GM19397 (cell line): ENCODE measurements around the gene RIMBP3B.
A peak's percentile ranks its signal among the peaks of the same experiment; 100 is the strongest.
"Not testable (repeated sequence)": the region's sequence is repeated elsewhere in the genome, so short reads cannot be mapped to it uniquely, and the experiment has no call there.

Experiments used
- ATAC-seq: cut with Tn5 transposase; IDR thresholded peaks from one replicate; pipeline ENCODE4 v1.9.1; 2021; ENCODE audit warnings: mild to moderate bottlenecking, moderate library complexity; ENCODE audit not compliant: unreplicated experiment

RIMBP3B gene, protein sequence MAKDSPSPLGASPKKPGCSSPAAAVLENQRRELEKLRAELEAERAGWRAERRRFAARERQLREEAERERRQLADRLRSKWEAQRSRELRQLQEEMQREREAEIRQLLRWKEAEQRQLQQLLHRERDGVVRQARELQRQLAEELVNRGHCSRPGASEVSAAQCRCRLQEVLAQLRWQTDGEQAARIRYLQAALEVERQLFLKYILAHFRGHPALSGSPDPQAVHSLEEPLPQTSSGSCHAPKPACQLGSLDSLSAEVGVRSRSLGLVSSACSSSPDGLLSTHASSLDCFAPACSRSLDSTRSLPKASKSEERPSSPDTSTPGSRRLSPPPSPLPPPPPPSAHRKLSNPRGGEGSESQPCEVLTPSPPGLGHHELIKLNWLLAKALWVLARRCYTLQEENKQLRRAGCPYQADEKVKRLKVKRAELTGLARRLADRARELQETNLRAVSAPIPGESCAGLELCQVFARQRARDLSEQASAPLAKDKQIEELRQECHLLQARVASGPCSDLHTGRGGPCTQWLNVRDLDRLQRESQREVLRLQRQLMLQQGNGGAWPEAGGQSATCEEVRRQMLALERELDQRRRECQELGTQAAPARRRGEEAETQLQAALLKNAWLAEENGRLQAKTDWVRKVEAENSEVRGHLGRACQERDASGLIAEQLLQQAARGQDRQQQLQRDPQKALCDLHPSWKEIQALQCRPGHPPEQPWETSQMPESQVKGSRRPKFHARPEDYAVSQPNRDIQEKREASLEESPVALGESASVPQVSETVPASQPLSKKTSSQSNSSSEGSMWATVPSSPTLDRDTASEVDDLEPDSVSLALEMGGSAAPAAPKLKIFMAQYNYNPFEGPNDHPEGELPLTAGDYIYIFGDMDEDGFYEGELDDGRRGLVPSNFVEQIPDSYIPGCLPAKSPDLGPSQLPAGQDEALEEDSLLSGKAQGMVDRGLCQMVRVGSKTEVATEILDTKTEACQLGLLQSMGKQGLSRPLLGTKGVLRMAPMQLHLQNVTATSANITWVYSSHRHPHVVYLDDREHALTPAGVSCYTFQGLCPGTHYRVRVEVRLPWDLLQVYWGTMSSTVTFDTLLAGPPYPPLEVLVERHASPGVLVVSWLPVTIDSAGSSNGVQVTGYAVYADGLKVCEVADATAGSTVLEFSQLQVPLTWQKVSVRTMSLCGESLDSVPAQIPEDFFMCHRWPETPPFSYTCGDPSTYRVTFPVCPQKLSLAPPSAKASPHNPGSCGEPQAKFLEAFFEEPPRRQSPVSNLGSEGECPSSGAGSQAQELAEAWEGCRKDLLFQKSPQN (N-terminal part only)

DNA sequence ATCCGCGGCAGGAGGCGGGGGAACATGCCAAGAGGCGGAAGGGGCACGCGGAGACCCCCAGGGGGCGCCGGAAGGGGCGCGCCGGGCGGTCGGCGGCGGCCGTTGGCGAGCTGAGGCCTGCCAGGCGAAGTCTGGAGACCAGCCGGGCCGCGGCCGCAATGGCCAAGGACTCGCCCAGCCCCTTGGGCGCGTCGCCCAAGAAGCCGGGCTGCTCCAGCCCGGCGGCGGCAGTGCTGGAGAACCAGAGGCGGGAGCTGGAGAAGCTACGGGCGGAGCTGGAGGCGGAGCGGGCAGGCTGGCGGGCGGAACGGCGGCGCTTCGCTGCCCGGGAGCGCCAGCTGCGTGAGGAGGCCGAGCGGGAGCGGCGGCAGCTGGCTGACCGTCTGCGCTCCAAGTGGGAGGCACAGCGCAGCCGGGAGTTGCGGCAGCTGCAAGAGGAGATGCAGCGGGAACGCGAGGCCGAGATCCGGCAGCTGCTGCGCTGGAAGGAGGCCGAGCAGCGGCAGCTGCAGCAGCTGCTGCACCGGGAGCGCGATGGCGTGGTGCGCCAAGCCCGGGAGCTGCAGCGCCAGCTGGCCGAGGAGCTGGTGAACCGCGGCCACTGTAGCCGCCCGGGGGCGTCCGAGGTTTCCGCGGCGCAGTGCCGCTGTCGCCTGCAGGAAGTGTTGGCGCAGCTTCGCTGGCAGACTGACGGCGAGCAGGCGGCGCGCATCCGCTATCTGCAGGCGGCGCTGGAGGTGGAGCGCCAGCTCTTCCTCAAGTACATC lies at the start of gene RIMBP3B:
RIMBP3B (plus strand) TSS at position 51 of the 767 bp plus-strand sequence; CDS start at position 159, 108 bp downstream.
- ATAC-seq: peak; percentile 80

DNA sequence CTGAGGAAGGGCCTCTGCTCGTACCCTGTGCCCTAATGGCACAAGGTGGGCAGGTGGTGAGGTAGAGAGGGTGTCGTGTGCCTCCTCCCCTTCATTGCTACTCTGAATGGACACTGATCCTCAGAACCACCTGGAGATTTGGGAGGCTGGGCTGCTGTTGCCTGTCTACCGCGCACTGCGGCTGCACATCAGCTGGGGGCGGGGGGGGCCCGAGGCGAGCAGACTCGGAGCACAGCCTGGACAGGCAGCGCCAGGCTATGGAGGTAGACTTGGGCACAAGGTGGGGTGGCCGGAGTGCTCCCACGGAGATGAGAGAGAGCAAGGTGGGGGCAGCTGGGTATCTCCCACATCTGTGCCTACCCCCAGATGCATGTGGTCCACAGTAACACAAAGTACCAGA lies 26.0 kb upstream of the RIMBP3B start:
- not testable (repeated sequence) for ATAC-seq

DNA sequence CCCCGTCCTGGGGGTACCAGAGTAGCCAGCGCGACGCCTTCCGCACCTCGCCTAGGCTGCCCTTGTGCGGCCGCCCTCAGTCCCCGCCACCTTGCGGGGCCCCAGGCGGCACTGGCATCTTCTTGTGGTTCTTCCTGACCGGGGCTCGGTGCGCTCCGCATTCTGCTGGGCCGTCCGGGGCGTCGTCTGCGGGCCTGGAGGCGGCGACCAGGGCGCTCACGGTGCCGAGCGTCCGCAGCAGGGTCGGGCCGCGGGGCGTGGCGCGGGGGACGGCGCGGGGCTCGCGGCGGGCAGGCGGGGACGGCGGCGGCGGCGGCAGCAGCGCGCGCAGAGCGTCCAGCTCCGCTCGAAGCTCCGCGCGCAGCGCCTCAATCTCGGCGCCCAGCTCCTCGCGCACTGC lies 23.0 kb upstream of the RIMBP3B start:
- ATAC-seq: not testable (repeated sequence)

DNA sequence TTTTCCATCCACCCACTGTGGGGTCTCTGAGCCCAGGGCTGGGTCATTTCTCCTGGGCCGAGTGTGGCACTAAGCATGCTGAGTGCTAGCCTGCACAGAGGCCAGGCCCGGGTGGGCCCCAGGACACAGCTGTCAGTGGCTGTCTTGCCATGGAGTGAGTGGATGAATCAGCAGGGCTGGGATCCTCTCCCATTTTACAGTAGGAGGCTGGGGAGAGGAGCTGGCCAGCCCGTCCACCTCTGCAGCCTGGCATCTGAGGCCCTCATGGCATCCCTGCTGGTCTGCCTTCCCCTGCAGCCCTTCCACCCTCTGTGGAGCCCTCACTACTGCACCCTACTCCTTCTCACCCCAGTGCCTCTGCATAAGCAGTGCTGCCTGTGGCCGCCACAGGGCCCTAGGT lies 21.1 kb upstream of the RIMBP3B start:
- ATAC-seq: not testable (repeated sequence)

DNA sequence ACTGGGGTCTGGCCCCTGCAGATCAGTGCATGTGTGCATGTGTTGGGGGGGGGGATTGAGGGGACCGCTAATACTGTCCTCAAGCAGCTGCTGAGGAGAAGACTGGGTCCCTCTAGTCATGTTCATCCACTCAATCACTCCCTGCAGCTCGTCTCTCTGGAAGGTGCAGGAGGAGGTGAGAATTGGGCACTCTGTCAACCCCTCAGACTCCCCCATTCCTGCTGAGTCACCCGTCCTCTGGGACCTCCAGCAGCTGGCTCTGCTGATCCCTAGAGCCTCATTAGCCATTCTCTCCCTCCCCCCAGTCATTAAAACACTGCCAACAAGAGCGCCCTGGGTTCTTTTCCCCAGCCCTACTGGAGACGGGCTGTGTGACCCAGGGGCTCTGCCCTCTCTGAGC lies 20.5 kb upstream of the RIMBP3B start:
- ATAC-seq: not testable (repeated sequence)

DNA sequence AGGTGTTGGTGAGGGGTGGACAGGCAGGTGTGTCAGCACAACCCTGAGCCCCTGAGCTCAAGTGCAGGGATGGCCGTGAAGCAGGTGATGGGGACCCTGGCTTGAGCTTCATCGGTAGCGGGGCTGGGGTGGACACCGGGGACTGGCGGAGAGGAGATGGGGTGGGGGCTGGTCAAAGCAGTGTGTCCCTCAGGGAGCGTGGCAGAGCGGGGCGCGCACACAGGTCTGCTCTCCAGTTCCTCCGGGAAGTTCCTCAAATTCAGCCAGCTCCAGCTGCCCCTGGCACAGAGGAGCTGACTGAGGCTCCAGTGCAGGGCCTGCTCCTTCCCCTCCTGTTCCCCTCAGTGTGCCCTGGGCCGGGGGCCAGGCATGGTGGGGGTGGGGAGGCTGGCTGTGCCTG lies 19.7 kb upstream of the RIMBP3B start:
- not testable (repeated sequence) for ATAC-seq

DNA sequence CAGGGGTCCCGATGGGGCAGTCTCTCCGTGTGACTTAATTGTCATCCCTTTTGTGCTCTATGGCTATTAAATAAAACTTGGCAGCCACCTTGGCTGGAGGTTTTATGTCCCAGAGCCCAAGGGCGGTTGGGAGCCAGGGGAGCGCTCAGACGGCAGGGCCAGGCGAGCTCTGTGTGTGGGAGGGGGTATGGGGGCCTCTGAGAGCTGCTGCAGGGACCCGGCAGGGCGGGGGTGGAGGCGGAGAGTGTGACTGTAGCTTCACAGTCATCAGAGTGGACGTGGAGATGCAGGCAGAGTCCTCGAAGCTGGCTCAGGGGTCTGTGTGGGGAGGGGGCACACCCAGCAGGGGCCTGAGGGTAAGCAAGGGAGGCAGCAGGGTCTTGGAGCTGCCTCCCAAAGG lies 19.2 kb upstream of the RIMBP3B start:
- not testable (repeated sequence) for ATAC-seq

DNA sequence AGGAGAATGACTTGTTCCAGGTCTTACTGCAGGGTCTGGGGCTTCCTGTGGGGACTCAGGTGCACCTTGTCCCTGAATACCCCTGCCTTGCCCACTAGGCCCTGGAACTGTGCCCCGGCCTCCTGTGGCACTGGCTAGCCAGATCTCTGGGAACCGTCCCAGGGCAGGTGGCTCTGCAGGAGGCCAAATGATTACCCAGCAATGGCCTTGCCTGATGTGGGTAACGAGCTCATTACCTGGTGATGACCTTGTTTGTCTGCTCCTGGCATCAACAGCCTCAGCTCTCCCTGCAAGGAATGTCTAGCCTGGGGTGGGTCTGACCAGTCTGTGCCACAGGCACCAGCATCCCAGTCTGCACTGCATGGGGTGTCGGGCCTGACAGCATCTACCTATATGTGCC lies 18.2 kb upstream of the RIMBP3B start:
- ATAC-seq: not testable (repeated sequence)

DNA sequence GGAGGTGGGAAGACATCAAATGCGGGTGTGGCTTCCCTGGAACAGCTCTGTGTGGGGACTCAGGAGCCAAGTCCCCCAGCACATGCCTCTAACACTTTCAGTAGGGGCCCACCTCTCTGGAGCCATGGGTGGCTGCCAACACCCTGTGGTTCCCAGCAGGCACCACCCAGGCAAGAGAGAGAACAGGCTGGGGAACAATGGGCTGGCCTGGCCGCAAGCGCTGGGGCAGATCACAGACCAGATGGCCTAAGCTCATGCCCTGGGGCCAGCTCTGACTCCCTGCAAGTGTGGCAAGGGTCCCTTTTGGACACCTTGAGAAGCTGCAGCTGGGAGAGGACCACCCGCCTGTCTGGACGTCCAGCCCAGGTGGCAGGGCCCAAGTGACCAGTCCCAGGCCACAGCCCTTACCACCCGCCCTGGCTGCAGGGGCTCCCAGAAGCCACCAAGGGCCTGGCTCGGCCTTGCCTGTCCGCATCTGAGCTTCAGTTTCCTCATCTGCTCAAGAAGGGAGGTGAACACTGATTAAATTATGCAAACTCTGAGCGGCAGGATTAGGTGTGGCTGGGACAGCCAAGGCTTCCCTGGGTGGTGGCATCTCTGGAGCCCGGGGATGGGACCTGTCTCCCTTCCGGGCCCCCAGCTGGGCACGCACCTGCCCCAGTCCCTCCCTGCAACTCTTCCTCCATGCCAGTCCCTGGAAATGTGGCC lies 14.8 kb upstream of the RIMBP3B start:
- ATAC-seq: not testable (repeated sequence)

DNA sequence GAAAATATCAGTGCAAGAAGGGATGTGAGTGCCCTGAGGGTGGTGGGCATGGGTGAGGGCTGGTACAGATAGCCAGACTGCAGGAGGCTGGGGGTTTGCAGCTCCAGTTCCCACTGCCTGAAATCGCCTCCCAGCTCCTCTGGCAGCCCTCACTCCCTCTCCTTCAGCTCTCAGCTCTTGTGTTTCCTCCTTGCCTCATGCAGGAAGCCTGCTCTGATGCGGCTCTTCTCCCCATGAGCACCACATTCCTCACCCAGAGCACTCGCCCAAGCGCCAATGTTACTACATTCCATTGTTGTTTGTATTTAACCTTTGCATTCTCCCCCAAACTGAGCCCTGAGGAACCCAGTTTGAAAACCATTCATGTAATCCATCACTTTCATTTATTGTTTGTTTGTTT lies 7.7 kb upstream of the RIMBP3B start:
- ATAC-seq: not testable (repeated sequence)

DNA sequence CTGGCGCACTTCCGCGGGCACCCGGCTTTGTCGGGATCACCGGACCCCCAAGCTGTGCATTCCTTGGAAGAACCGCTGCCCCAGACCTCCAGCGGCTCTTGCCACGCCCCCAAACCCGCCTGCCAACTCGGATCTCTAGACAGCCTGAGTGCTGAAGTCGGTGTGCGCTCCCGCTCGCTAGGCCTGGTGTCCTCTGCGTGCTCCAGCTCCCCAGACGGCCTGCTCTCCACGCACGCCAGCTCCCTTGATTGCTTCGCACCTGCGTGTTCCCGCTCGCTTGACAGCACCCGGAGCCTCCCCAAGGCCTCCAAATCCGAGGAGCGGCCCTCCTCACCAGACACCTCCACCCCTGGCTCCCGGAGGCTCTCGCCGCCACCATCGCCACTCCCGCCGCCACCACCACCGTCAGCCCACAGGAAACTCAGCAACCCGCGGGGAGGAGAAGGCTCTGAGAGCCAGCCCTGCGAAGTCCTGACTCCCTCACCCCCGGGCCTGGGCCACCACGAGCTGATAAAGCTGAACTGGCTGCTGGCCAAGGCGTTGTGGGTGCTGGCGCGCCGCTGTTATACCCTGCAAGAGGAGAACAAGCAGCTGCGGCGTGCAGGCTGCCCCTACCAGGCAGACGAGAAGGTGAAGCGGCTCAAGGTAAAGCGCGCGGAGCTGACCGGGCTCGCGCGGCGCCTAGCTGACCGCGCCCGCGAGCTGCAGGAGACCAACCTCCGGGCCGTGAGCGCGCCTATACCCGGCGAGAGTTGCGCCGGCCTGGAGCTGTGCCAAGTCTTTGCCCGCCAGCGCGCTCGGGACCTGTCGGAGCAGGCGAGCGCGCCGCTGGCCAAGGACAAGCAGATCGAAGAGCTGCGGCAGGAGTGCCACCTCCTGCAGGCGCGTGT lies 1.2 kb downstream of the RIMBP3B start:
- peak; percentile 29 for ATAC-seq

DNA sequence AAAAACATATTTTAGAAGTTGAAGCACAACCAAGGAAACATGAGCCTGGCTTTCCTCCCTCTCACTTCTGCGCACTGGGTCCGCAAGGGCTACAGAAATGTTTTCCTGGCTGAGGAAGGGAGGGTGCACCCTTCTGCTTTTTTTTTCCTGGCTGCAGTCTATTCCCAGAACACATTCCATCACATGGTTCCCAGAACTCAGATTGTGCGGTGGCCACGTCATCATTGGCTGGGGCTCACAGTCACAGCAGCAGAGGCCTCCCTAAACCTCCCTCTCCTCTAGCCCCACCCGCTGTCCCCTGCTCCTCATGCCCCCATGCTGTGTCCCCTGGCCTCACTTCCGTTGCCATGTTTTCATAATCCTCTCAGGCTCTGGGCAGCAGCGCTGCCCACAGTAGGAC lies 5.9 kb downstream of the RIMBP3B start:
- ATAC-seq: not testable (repeated sequence)

DNA sequence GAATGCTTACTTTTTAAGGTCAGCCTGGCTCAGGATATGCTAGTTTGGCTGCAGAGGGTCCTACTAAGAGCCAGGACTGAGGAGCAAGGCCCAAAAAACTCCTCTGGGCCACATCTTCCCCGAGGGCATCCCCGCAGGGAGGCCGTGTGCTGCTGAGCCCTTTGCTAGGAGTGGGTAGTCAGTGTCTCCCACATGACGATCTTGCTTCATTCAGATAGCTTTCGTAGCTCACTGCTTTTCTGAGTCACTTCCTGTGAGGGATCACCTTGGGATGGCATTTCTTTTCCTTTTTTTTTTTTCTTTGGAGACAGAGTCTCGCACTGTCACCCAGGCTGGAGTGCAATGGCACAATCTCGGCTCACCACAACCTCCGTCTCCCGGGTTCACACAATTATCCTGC lies 6.5 kb downstream of the RIMBP3B start:
- not testable (repeated sequence) for ATAC-seq

DNA sequence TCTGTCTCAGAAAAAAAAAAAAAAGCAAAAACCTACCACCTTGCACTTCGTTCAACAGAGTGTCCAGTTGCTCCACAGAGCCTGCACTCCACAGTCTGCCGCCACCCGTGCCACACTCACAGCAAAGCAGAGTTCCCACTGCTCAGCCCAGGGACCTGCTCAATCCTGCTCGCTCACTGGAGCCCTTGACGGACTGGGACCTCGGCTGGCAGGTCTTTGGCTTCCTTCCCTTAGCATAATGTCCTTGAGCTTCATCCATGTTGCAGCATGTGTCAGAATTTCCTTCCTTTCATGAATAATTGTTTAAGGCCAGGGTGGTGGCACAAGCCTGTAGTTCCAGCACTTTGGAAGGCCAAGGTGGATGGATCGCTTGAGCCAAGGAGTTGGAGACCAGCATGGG lies 11.1 kb downstream of the RIMBP3B start:
- not testable (repeated sequence) for ATAC-seq

DNA sequence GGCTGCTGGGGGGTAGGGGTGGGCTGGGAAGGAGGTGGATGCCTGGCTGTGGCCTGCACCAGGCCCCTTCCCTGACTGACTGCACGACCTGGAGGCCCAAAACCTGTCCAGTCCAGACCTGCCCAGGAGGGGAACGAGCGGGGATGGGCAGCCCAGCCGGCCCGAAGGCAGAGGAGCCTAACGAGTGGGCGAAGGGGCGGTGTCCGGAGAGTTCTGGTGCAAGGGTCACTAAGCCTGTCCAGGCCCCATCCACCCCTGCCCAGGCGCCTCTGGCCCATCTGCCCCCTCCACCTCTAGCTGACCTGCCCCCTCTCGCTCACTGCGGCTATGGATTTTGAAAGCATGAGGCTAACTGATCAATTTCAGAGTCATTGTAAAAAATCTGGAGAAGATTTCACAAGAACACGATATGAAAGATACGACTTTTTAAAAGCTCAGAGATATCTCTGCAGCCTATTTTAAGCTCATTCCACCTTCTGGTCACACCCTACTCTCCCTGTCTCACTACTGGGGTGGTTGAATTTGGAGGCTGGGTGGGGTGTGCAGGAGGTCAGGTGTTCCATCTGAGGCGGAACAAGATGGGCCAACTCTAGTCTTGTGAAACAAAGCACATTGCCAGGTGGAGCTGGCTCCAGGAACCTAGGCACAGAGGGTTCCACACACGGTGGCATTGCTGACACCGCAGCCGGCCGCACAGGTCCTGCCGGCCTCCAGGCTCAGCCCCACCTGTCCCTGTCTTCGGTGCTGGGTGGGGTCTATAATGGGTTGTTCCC lies 17.8 kb downstream of the RIMBP3B start:
- ATAC-seq: not testable (repeated sequence)

DNA sequence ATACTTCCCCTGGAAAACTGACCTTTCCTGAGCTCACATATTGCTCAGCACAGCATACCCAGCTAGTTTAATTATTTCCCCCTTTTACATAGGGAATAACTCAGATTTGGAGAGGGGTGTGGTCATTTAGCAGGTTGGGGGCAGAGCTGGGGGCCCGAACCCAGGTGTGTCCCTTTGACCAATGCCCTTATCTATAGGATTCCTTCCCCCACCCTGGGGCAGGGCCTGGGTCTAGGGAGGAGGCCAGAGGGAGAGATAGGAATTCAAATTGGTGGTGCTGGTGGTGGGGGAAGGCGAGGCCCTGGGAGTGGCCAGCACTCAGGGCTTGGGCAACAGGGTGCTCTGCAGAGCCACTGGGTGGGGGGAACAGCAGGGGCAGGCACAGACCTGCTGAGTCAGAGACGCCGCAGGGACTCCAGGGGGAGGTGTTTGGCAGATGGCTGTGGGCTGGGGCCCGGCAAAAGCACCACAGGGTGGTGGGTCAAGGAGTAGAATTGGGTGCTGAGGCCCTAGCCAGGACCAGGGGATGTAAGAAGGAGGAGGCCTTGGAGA lies 19.3 kb downstream of the RIMBP3B start:
- ATAC-seq: not testable (repeated sequence)

DNA sequence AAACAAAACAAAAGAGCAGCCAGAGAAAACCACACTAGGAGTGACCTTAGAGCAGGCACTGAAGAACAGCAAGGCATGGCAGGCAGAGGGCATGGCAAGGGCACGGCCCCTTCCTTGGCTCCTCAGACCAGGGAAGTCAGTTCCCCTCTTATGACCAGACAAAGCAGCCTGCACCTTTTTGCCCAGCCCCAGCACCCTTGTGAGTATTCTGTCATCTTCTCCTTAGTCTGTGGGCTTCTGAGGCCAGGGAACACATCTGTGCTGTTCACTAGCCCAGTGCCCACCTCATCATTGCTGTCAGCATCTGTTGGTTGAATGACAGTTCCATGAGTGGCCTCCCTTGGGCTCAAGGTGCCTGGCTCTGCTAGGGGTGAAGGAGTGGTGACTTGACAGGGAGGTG lies 23.6 kb downstream of the RIMBP3B start:
- not testable (repeated sequence) for ATAC-seq
